ENCODE measurements around the gene OR10A6. TPM values are rescaled to one million over a fixed set of nuclear protein-coding genes. Genes with fewer than 3 reads are reported as not detected.

OR10A6 gene
- total RNA-seq, 1 experiment from 2014 or later = not detected

Other genes starting within 250 kb of the OR10A6 start
- gene OVCH2, start 224.8 kb downstream of the OR10A6 start, total RNA-seq (2014; rRNA removed; shearing (Covaris generic)) = not detected in 2 replicates
- not detected in 2 replicates for gene OR5P2, start 134.3 kb downstream of the OR10A6 start, total RNA-seq (2014; rRNA removed; shearing (Covaris generic))
- gene OR5P3, start 100.4 kb downstream of the OR10A6 start, total RNA-seq (2014; rRNA removed; shearing (Covaris generic)) = not detected in 2 replicates
- gene OR10A3, start 10.4 kb upstream of the OR10A6 start, total RNA-seq (2014; rRNA removed; shearing (Covaris generic)) = not detected in 2 replicates
- 0.46 and 0.48 TPM in 2 replicates for gene NLRP10, start 34.2 kb upstream of the OR10A6 start, total RNA-seq (2014; rRNA removed; shearing (Covaris generic))
- 197 and 243 TPM in 2 replicates for gene EIF3F, start 56.1 kb upstream of the OR10A6 start, total RNA-seq (2014; rRNA removed; shearing (Covaris generic))
- gene TUB, start 149.9 kb upstream of the OR10A6 start, total RNA-seq (2014; rRNA removed; shearing (Covaris generic)) = 1.2 and 2.1 TPM in 2 replicates
- 2.4 and 7.3 TPM in 2 replicates for gene RIC3, start 237.8 kb upstream of the OR10A6 start, total RNA-seq (2014; rRNA removed; shearing (Covaris generic))

All from Daoy (cell line).